ENCODE measurements around the gene CFL2.

Gene CFL2

GRCh38 chr14:34668111-34668510 lies 46.3 kb downstream of the CFL2 start:
- no peak for DNase-seq

- no peak for DNase-seq
Measured at GRCh38 chr14:34667007-34667406, 47.4 kb downstream of the CFL2 start.

- DNase-seq = peak; percentile 88
Measured at GRCh38 chr14:34665785-34666435, 48.5 kb downstream of the CFL2 start.

- DNase-seq = peak; percentile 12
Measured at GRCh38 chr14:34662561-34663088, 51.8 kb downstream of the CFL2 start.

GRCh38 chr14:34660796-34661195 lies 53.6 kb downstream of the CFL2 start:
- DNase-seq = no peak

All from NCI-H226 (cell line).